DND-41 (cell line): ENCODE data around the gene GATD1.

Experiments
- CTCF ChIP-seq: IDR thresholded peaks from 2 replicates; pipeline ENCODE4 v1.5.1; 2012; ENCODE audit warnings: borderline replicate concordance, low read length, moderate library complexity, mild to moderate bottlenecking; ENCODE audit not compliant: poor library complexity, severe bottlenecking; ENCODE audit errors: extremely low read depth
- EZH2 ChIP-seq: IDR thresholded peaks from 3 replicates; pipeline ENCODE4 v1.6.1; 2012; ENCODE audit warnings: borderline replicate concordance, low read depth, mild to moderate bottlenecking, moderate library complexity, low read length, inconsistent platforms; ENCODE audit not compliant: severe bottlenecking

- TF ChIP-seq CTCF, result no peak
- TF ChIP-seq EZH2, result no peak
Measured at GRCh38 chr11:766106-766935, 11.0 kb downstream of the GATD1 start.
